Measurements from ENCODE around the gene TRMT112. TPM values are rescaled to one million over a fixed set of nuclear protein-coding genes. Genes with fewer than 3 reads are reported as not detected.

Gene TRMT112
- total and polyA plus RNA-seq, 2 of the 8 experiments (the other 6 are each of a cell fraction or from before 2014, with no cell fraction given), result 300 to 650 TPM

- FAIRE-seq, result no peak
- ChIA-PET POLR2A (ENCODE audit: partially characterized antibody) (interaction anchor here (0.9 to 6.1 kb wide), 4 partner anchors 9 to 27 kb away, joined by 3 to 38 read pairs (median 8); partner anchors contain the start of genes PRDX5 and TRMT112), CTCF (ENCODE audit: partially characterized antibody) (interaction anchor here (0.6 to 37.6 kb wide), 17 partner anchors 7 to 361 kb away, joined by 3 to 614 read pairs (median 4); partner anchors contain the start of genes CATSPERZ, CCDC88B, ESRRA and PRDX5)
- Histone ChIP-seq H2BK20ac (ENCODE audit: low read length) (no peak overlapping the region), H3K27ac (ENCODE audit: low read depth, low read length) (no peak overlapping the region), H2BK15ac (ENCODE audit: low read length) (no peak overlapping the region), H3K14ac (ENCODE audit: insufficient read length) (no peak overlapping the region), H3K4ac (replicated peaks; ENCODE audit: insufficient read length, low read depth, low read length) (no peak overlapping the region), H2BK120ac (replicated peaks; ENCODE audit: low read depth, low read length) (no peak overlapping the region), H4K20me1 (replicated peaks in 1 of 2; ENCODE audit: control insufficient read depth in 1 of 2, insufficient read depth in 2 of 2, low read length in 2 of 2) (peaks cover 0 to 2% of the 10 kb centered on the region in 2 experiments), H2AFZ (ENCODE audit: low read length) (no peak overlapping the region), H3K18ac (ENCODE audit: extremely low read depth, low read length) (no peak overlapping the region), H3K23me2 (ENCODE audit: low read depth, low read length) (peaks cover 11% of the 10 kb centered on the region; the same call in 1 of the 2 replicates), H3K4me3 (ENCODE audit: extremely low read depth in 1 of 4, insufficient read depth in 2 of 4, low read depth in 3 of 4, low read length in 4 of 4) (no peak overlapping the region), H2AK5ac (ENCODE audit: low read depth, low read length) (no peak overlapping the region), H3K79me1 (ENCODE audit: low read depth, low read length) (no peaks in the 10 kb centered on the region), H3K27me3 (replicated peaks in 1 of 4; ENCODE audit: control insufficient read depth in 3 of 4, extremely low read depth in 1 of 4, insufficient read depth in 3 of 4, low read length in 3 of 4) (peaks cover 0 to 2% (median 0%) of the 10 kb centered on the region in 4 experiments; a peak in 1 of 7 replicates), H3K23ac (ENCODE audit: insufficient read length) (no peak overlapping the region), H3K9me3 (ENCODE audit: insufficient read depth in 2 of 2, low read depth in 1 of 2, low read length in 1 of 2) (no peaks in the 10 kb centered on the region), H3K4me1 (replicated peaks in 1 of 4; ENCODE audit: control insufficient read depth in 3 of 4, insufficient read depth in 4 of 4, low read length in 3 of 4) (peaks cover 0 to 29% (median 19%) of the 10 kb centered on the region in 4 experiments; a peak in 6 of 7 replicates), H2BK12ac (ENCODE audit: low read depth, low read length) (no peak overlapping the region), H3K4me2 (ENCODE audit: insufficient read depth in 1 of 2, low read depth in 2 of 2, low read length in 2 of 2) (no peak overlapping the region), H4K5ac (ENCODE audit: insufficient read length, low read depth, low read length) (no peak overlapping the region), H4K91ac (replicated peaks; ENCODE audit: insufficient read length, low read length) (no peak overlapping the region), H2BK5ac (ENCODE audit: low read depth, low read length) (no peak overlapping the region), H3K36me3 (ENCODE audit: control insufficient read depth in 2 of 4, insufficient read depth in 4 of 4, low read length in 3 of 4) (no peaks in the 10 kb centered on the region), H4K8ac (ENCODE audit: extremely low read depth, insufficient read depth, low read length) (no peak overlapping the region), H3K79me2 (ENCODE audit: control insufficient read depth in 1 of 2, insufficient read depth in 2 of 2, low read length in 2 of 2) (no peaks in the 10 kb centered on the region), H3K9ac (replicated peaks in 1 of 4; ENCODE audit: extremely low read depth in 1 of 4, low read depth in 3 of 4, low read length in 3 of 4) (no peak overlapping the region), H3K56ac (replicated peaks; ENCODE audit: insufficient read length, low read depth, low read length) (no peak overlapping the region)
- no peak for DNase-seq (ENCODE audit: low read depth in 1 of 2, low spot score in 2 of 2)
- 82% methylated on average over 15 of the region's 18 CpGs; no CpG with 5 or more reads in 1 of the 2 experiments for WGBS, 2 experiments (ENCODE audit: extremely low coverage in 1 of 2, insufficient coverage in 1 of 2, insufficient read length in 1 of 2, insufficient replicate concordance in 2 of 2, low coverage in 1 of 2, low lambda C conversion rate in 2 of 2, missing lambda C conversion rate in 1 of 2)
- TF ChIP-seq MAX (IDR thresholded peaks at IDR 0.05) (no peak), RAD21 (IDR thresholded peaks at IDR 0.05 in 1 of 2, conservative IDR thresholded peaks at IDR 0.05 in 1 of 2; ENCODE audit: low read depth in 2 of 2, low read length in 2 of 2) (peak; percentile 69 to 83), SAP30 (IDR thresholded peaks at IDR 0.05; ENCODE audit: insufficient read depth, insufficient replicate concordance, low read length) (no peak), GABPA (IDR thresholded peaks at IDR 0.05; ENCODE audit: borderline replicate concordance, insufficient read depth, low read length) (no peak), CTCF (IDR thresholded peaks at IDR 0.05; ENCODE audit: control extremely low read depth in 1 of 3, insufficient read depth in 1 of 3, low read depth in 1 of 3, low read length in 3 of 3) (peak in 2 of 3 experiments; percentile 64 to 68; a peak in 3 of 4 replicates), SP1 (IDR thresholded peaks at IDR 0.05; ENCODE audit: low read depth, low read length) (no peak), RBBP5 (IDR thresholded peaks at IDR 0.05; ENCODE audit: borderline replicate concordance, low read depth, low read length) (no peak), SIX5 (IDR thresholded peaks at IDR 0.05; ENCODE audit: low read depth, low read length) (no peak)
These were observed 26.6 kb upstream of the TRMT112 start for GRCh38 chr11:64343767-64344559.
